HK-2 (cell line): ENCODE data around the gene PHF8.

Experiments
- DNase-seq: peaks from one replicate; pipeline ENCODE4 v3.0.0-alpha.2; 2018; ENCODE audit not compliant: unreplicated experiment

PHF8 gene

DNA sequence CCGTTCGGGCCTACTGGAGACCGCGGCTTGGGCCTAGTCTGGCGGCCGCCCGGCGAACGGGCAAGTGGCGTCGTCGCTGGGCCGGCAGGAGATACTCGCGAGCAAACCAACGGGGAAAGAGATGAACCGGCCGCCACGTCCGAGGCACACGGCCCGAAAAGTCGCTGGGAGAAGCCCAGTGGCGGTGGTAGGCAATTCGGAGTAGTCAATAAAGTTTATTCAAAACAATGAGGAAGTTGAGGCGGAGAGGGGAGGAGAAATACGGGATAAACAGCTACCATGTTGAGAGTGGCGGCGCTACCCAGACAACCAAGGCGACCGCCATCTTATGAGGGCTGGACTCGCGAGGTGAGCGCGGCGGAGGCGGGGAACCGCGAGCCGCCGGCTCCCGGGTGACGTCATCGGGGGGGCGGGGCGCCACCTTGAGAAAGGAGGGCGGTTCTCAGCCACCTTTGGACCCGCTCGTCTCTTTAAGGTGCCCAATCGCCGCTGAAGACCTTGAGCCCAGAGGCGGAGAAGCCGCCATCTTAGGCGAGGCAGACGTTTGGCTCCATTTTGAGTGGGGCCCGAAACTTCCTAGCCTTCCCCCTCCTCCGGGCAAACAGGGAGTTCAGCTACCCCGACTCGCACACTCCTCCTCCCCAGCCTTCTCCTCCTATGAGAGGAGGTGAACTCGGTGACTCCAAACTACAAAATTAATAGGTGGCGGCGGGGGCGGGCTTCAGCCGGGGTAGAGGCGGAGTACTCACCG, at the start of gene PHF8:
Gene PHF8 (minus strand): TSS at position 348 of the 751 bp plus-strand sequence. CDS start 1,745 bp downstream, outside the sequence.
- peak; percentile 95 for DNase-seq

DNA sequence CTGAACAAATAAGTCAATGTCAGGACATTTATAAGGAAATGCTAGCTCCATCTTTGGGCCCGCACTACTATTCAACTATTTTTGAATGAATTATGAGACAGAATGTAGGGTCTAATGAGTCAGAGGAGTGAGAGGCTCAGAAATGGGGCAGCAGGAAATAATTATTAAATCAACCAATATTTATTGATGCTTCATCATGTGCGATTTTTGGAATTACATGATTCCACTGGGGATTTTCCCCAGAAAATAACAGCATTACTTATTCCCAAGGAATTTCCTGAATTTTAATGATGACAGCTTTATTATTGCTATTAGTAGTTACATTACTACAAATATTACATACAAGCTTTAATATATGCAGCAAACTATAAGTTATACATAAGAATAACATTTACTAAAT, 49.3 kb upstream of the PHF8 start:
- no peak for DNase-seq

DNA sequence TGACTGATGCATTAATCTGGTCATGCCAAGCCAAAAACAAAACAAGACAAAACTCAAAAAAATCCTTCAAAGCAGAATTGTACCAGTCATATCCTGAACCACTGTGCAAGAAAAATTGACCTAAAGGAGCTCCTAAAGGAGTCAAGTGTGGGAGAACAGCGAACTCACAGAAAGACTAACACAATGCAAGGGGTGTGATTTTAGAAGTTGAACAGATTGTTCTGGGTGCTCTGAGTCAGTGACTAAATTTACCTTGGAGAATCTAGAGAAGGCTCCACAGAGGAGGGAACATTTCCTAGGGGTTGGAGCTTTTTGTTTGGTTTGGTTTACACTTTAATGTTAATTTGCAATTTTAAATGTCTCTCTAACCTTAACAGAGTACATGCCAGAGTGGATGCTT, 48.9 kb upstream of the PHF8 start:
- no peak for DNase-seq

DNA sequence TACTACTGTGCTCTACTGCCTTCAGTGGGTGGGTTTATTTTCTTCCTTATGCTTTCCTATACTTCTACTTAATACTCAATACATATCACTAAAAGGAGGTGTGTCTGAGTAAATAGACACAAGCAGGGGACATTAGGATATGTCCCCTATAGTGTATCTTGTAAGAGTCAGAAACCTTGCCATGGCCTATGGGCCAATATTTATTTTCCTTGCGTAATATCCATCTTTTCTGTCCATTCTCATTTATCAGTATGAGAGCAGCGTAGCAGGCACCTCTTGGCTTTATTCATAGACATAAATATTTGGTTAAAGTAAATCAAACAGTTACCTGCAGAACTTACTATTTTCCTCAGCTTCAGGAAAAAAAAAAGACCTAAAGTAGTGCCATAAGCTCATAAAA, 46.6 kb upstream of the PHF8 start:
- no peak for DNase-seq

DNA sequence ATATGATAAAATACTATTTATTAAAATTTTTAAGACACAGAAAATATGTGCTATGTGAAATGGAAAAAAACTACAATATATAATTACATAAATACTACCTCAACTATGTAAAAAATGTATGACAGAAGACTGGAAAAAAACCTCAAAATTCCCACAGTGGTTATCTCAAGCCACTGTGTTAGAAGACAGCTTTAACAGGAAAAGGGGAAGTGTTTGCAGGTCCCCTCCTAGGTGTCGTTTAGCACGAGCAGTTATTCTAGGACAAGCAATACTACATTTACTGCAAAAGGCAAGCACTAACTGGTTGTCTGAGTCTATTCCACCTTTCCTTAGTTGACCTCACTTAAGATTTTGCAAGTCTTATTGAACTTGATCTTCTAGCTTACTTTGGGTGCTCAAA, 44.9 kb upstream of the PHF8 start:
- DNase-seq, result no peak

DNA sequence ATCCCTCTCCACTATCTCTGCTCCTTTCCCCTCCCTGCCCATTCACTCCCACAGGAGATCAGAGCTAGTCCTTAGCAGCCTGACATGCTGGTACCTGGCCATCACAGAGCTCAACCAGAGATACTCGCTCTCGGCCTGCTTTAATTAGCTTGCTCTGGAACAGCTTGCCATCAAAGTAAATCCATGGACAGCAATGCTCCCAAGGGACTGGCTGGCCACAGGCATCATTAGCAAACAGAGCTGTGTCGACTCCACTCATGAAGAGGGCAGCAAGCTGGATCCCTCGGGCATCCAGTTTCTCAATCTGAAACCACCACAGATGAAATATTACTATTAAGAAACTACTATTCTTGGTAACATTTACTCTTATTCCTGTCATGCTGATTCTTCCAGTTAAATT, 43.4 kb upstream of the PHF8 start:
- no peak for DNase-seq

DNA sequence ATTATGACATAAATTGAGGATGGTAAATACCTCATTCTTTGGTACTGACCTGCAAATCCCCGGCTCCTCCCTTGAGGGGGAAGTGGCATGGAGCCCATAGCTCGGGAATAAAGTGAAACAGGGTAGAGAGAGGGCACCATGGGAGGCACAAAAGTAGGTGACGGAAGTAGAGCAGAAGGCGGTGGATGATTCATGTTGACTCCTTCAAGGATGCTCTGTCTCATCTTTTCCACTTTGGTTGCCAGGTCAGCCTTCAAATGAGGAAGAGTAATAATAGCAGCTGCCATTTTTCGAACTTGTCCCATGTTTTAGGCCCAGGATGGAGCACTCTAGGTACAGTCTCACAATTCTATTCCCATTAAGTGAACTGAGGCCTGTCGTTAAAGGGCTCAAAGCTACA, 41.4 kb upstream of the PHF8 start:
- DNase-seq, result no peak

DNA sequence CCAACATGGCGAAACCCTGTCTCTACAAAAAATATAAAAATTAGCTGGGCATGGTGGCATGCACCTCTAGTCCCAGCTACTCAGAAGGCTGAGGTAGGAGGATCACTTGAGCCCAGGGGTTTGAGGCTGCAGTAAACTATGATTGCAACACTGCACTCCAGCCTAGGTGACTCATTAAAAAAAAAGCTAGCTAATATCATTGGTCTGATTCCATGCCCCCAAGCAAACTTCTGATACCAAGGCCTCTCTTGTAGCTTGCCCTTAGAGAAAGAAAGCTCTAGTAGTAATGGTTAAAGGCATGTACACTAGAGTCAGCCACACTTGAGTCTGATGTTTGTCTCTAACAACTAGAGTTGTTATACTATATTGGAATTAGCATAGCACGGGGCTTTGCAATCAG, 32.6 kb upstream of the PHF8 start:
- DNase-seq, result no peak

DNA sequence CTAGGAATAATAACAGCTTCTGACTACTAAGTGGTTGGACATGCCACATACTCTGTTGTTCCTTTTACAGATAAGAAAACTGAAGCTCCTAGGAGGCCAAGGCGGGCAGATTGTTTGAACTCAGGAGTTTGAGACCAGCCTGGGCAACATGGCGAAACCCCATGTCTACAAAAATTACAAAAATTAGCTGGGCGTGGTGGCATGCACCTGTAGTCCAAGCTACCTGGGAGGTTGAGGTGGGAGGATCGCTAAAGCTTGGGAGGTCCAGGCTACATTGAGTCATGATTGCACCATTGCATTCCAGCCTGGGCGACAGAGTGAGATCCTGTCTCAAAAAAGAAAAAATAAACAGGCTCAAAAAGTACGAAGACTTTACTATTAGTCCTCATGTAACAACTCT, 30.6 kb upstream of the PHF8 start:
- DNase-seq, result no peak

GRCh38 chrX:54067766-54068165, 23.5 kb upstream of the PHF8 start:
- no peak for DNase-seq

- no peak for DNase-seq
Observed at GRCh38 chrX:54066841-54067240, 22.6 kb upstream of the PHF8 start.

DNA sequence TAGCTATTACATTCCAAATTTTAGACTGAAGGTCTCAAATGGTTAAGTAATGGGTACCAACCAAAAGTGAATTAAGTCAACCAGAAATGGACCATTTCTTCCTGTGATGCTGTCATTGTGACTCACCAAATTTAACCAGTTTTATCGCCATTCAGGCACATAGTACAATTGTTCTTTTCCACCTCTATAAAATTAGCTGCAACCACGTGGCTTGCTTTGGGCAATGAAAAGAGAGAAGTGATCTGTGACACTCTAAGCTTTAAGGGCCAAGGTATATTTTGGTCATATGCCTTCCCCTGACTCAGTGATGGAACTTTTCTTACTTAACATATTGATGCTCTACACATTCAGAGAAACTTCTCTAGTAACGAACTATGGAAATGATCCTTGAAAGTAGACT, 20.3 kb upstream of the PHF8 start:
- no peak for DNase-seq

- DNase-seq, result no peak
Observed at GRCh38 chrX:54063361-54063760, 19.1 kb upstream of the PHF8 start.

DNA sequence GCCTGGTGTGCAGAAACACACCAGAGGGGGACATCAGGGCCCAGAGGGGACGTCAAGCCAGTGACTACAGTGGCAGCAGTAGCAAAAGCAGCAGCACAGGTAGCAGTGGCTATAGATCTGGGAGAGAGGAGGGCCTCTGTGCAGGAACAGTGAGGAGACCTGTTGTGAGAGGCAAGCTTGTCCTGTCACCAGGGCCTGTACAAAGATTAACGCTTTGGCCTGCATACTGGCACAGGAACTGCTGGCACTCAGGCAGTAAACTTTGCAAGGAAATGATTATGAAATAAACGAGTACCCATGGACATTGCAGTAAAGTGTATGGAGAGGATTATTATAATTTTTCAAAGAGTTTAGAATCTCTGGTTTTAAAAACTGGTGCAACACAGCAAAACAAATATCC, 5.5 kb upstream of the PHF8 start:
- DNase-seq, result no peak

DNA sequence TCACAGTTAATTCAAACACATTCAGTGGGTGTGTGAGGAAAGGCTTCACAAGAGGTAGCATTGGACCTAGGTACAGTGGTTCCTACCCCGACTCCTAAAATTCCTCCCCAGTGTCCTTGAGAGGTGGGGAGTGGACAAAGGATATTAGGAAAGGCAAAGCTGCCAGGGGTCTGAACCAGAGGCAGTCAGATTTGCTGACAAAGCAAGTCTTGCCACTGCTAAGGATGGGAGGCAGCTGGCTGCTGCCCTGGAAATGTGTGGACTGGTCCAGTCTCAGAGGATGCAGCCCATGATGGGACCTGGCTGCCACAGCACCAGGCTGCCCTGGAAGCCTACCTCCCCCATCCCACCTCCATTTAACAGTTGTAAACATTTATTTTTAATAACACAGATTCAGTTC, 4.1 kb upstream of the PHF8 start:
- no peak for DNase-seq

GRCh38 chrX:54045563-54046228, 1.4 kb upstream of the PHF8 start:
- DNase-seq, result peak; percentile 5

- no peak for DNase-seq
Observed at GRCh38 chrX:54044877-54045338, 635 bp upstream of the PHF8 start.

DNA sequence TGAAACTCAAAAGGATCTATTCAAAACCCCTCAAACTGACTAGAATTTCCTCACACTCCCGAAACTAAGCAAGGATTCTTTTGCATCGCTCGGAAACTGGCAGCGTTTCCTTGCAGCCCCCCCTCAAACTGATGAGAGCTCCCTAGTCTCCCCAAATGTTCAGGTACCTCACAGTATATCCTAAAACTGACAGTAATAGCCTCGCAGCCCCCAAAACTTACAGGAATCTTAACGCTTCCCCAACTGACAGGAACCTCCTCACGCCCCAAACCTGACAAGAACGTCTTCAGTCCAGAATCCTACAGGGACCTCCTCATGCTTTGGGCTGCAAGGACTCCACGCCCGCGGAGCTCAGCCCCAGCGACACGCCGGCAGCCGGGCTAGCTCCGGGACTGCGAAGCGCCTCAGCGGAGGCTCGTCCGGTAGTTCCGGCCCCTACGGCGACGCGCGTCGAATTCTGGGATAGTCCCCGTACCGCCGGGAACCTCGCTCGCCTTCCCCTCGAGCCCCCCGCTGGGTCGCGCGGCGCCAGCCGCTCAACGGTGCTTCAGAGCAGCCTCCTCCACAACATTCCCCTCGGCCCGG, 640 bp downstream of the PHF8 start:
- peak; percentile 0 for DNase-seq

- peak; percentile 1 for DNase-seq
Observed at GRCh38 chrX:54043056-54043455, 1.2 kb downstream of the PHF8 start.

DNA sequence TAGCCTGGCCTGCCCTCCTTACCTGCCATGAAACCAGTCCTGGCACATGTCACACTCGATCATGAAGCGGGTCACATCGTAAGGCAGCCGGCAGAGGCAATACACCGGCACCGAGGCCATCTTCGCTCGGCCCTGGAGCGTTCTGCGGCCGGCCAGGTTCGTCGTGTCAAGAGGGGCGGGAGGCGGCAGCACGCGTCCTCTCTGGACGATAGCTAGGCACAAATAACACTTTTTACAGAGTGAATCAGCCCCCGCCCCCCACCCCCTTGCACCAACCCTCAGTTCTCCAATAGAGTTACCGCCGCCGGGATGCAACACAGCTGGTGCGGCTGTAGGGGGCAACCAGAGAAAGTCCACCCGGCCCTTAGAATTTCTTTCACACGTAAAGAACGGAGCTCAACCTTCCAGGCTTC, 1.7 kb downstream of the PHF8 start:
- DNase-seq, result peak; percentile 62

DNA sequence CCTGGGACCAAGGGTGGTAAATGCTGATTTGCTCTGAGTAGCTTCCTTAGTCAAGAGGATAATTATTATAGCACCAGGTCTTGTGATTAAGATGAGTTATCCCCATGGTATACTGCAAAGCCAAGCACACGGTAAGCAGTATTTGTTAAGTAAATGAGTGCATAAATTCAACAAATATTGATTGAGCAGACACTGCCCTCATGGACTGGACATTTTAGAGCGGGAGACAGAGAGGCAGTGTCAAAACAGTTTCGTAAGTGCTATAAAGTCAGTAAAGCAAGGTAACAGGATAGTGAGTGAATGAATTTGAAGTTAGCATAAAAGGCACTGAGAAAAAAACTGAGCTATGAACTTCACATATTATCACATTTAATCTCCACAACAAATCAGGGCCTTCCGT, 13.9 kb downstream of the PHF8 start:
- DNase-seq, result no peak

DNA sequence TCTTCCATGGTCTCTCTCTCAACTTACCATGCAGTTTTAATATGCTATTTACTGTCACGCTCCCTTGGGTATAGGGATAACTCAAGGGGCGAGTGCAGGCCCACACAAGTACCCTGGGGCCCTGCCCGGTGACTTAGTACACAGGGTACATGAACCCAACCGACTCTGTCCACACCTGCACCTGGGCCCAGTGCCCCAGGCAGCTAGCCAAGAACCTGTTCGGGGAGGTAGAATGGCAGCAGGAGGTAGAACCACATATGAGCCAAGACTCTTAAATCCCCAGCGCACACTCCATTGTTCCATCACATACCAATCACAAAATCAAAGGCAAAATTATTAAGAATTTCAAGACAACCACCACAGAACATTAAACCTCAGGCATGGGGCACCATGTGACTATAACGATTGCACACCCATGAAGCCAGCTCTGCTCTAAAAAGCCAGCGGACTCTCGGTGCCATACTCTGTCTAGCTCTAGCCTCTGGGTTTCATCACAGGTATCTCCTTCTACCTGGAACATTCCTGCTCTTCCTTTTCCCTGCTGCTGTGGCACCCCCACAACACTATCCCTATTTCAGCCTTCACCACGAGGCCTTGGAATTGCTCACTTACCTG, 14.6 kb downstream of the PHF8 start:
- DNase-seq, result no peak

DNA sequence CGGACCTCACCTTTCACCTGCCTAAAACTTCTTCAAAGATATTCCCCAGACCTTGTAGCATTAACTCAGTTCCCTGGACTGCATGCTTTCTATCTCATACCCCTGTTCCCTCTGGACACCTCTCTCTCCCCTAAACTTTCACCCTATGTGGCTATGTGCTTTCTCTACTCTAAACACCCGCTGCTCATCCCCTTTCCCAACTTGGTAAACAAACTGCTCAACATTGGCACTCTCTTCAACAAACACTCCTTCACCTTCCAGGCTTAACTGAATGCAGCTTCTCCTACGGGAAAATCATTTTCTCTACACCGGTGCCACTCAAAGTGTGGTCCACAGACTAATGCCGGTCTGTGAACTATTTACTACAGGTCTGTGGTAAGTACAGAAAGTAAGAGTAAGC, 19.9 kb downstream of the PHF8 start:
- DNase-seq, result no peak
